HepG2 (cell line): ENCODE data around the gene XPR1. TPM values are rescaled to one million over a fixed set of nuclear protein-coding genes. Genes with fewer than 3 reads are reported as not detected.

Source experiments
- ATAC-seq: fragments of 200-7000 bp; cut with Tn5 transposase; 3 replicates; pipeline ENCODE4 v1.9.1; 2020; ENCODE audit warnings: mild to moderate bottlenecking, moderate library complexity
- BruUV-seq: library from RNA; stranded (reverse); fragments of 400-500 nt; replicated peaks from 2 replicates; lab custom pipeline; 2021; lab: Mats Ljungman, UMichigan
- CTCF ChIA-PET: fragments of 300-600 bp; formaldehyde crosslinking; extraction: SDS; loops from one replicate; lab custom pipeline; 2021; ENCODE audit warnings: low total read pairs, inconsistent platforms, low intra/inter-chr PET ratio; lab: Yijun Ruan, JAX
- POLR2A ChIA-PET: fragments of 350-600 bp; sonication (Branson Sonifier 250); formaldehyde crosslinking; loops from one replicate; lab custom pipeline; 2020; ENCODE audit warnings: antibody characterized with exemption, inconsistent platforms; lab: Yijun Ruan, JAX
- DNase-seq: peaks from one replicate; pipeline ENCODE4 v3.0.0-alpha.2; 2015; ENCODE audit warnings: low spot score
- FAIRE-seq: peaks from 3 replicates; lab custom pipeline; 2011; peaks lifted over from hg19 to GRCh38; lab: Jason Lieb, UNC
- H2AFZ ChIP-seq: one replicate; pipeline ENCODE4 v1.6.1; 2011; ENCODE audit warnings: low read length, inconsistent platforms
- H3K27ac ChIP-seq: fragments of 300-600 bp; 3 replicates; pipeline ENCODE4 v1.8.0; 2011; ENCODE audit warnings: mixed run types, mild to moderate bottlenecking, mixed read lengths, low read length, inconsistent platforms; ENCODE audit not compliant: insufficient read depth; ENCODE audit errors: extremely low read length
- H3K27me3 ChIP-seq, 2 experiments: fragments of 200-600 bp in 1 of 2; 2 replicates in 1 of 2; 3 replicates in 1 of 2; pipeline versions ENCODE4 v1.6.0 to v1.8.0; 2011; ENCODE audit warnings: low read length in 2 of 2, mild to moderate bottlenecking in 2 of 2, moderate library complexity in 2 of 2, inconsistent platforms in 1 of 2; ENCODE audit not compliant: insufficient read depth in 2 of 2, control insufficient read depth in 1 of 2
- H3K36me3 ChIP-seq, 2 experiments: fragments of 200-600 bp in 1 of 2; replicated peaks in 1 of 2; 2 replicates in 1 of 2; 3 replicates in 1 of 2; pipeline versions ENCODE4 v1.5.1 to v1.8.0; 2011; ENCODE audit warnings: low read length in 2 of 2, inconsistent platforms in 1 of 2; ENCODE audit not compliant: insufficient read depth in 2 of 2, control insufficient read depth in 1 of 2
- H3K4me1 ChIP-seq: 2 replicates; pipeline ENCODE4 v1.5.1; 2012; ENCODE audit warnings: low read length, inconsistent platforms; ENCODE audit not compliant: insufficient read depth
- H3K4me2 ChIP-seq: 2 replicates; pipeline ENCODE4 v1.6.0; 2011; ENCODE audit warnings: low read depth, low read length, inconsistent platforms
- H3K4me3 ChIP-seq, 3 experiments: fragments of 200-600 bp in 1 of 3; sonication (generic), shearing (Covaris generic) in 1 of 3; replicated peaks in 1 of 3; 2 replicates each; pipeline ENCODE4 v1.5.1; 2011 to 2016; ENCODE audit warnings: low read length in 3 of 3, inconsistent platforms in 2 of 3, low read depth in 2 of 3, mild to moderate bottlenecking in 2 of 3, control low read depth in 1 of 3, mixed read lengths in 1 of 3; ENCODE audit not compliant: insufficient read depth in 1 of 3
- H3K79me2 ChIP-seq: one replicate; pipeline ENCODE4 v1.6.1; 2011; ENCODE audit warnings: low read length, inconsistent platforms; ENCODE audit not compliant: insufficient read depth
- H3K9ac ChIP-seq: 2 replicates; pipeline ENCODE4 v1.6.0; 2011; ENCODE audit warnings: mild to moderate bottlenecking, low read depth, low read length, inconsistent platforms; ENCODE audit not compliant: insufficient read depth
- H3K9me3 ChIP-seq: 2 replicates; pipeline ENCODE4 v1.5.1; 2012; ENCODE audit warnings: mild to moderate bottlenecking, low read length
- H4K20me1 ChIP-seq: 2 replicates; pipeline ENCODE4 v1.6.0; 2011; ENCODE audit warnings: inconsistent platforms, mild to moderate bottlenecking, low read length, moderate library complexity; ENCODE audit not compliant: insufficient read depth
- FOSL1 ChIP-seq: sonication (generic); formaldehyde crosslinking; IDR thresholded peaks from 2 replicates; pipeline ENCODE4 v1.9.0; 2021; ENCODE audit warnings: missing genetic modification reagents, borderline replicate concordance
- PPARG ChIP-seq: conservative IDR thresholded peaks from 2 replicates; pipeline ENCODE4 v1.6.1; 2016; ENCODE audit warnings: missing biosample characterization, missing genetic modification reagents
- RFX1 ChIP-seq: fragments of 450-650 bp; IDR thresholded peaks from 2 replicates; pipeline ENCODE4 v1.6.1; 2017
- SKIL ChIP-seq: sonication (generic); formaldehyde crosslinking; IDR thresholded peaks from 2 replicates; pipeline ENCODE4 v1.8.0; 2022; ENCODE audit warnings: missing genetic modification reagents, mild to moderate bottlenecking, moderate library complexity, borderline replicate concordance
- ZNF256 ChIP-seq: sonication (generic); formaldehyde crosslinking; conservative IDR thresholded peaks from 2 replicates; pipeline ENCODE4 v1.4.0; 2020; ENCODE audit warnings: missing genetic modification reagents
- ZNF460 ChIP-seq: sonication (generic); formaldehyde crosslinking; IDR thresholded peaks from 2 replicates; pipeline ENCODE4 v1.5.1; 2020; ENCODE audit warnings: missing genetic modification reagents, mild to moderate bottlenecking, borderline replicate concordance
- ZNF484 ChIP-seq: sonication (generic); formaldehyde crosslinking; IDR thresholded peaks from 2 replicates; pipeline ENCODE4 v1.5.1; 2020; ENCODE audit warnings: mild to moderate bottlenecking, low read depth, missing genetic modification reagents, borderline replicate concordance
- ZNF652 ChIP-seq: IDR thresholded peaks from 2 replicates; pipeline ENCODE4 v1.6.1; 2016; ENCODE audit warnings: low read depth, borderline replicate concordance
- ZNF770 ChIP-seq: sonication (generic); formaldehyde crosslinking; IDR thresholded peaks from 2 replicates; pipeline ENCODE4 v1.5.0; 2020; ENCODE audit warnings: mild to moderate bottlenecking, missing genetic modification reagents
- ZSCAN29 ChIP-seq: sonication (generic); formaldehyde crosslinking; conservative IDR thresholded peaks from 2 replicates; pipeline ENCODE4 v1.4.0; 2020; ENCODE audit warnings: mild to moderate bottlenecking, missing genetic modification reagents
- WGBS: methylation state at CpG from one replicate; pipeline ENCODE4 v1.1.6; 2017; ENCODE audit warnings: low lambda C conversion rate; 5-methylcytosine and 5-hydroxymethylcytosine counted together
- in situ Hi-C: cut with HindIII; loops from 2 replicates; pipeline ENCODE4 v1.10.0; 2017; ENCODE audit warnings: low pct_unique_long_range_greater_than_20kb; ENCODE audit not compliant: extremely low pct_ligation_motif_present
- intact Hi-C: fragments of 100-400 bp; cut with micrococcal nuclease; formaldehyde crosslinking; loops from one replicate; pipeline ENCODE4 v1.10.0; 2022; ENCODE audit not compliant: unreplicated experiment
- polyA plus RNA-seq, 8 experiments: library from polyadenylated mRNA; depleted of rRNA in 3 of 8; stranded (reverse) in 7 of 8; unstranded in 1 of 8; fragments of >200 nt; fragmentation: Illumina TruSeq in 4 of 8; extraction: Trizol in 4 of 8; gene quantifications; 2 replicates each; pipeline versions ENCODE4 v1.2.1 to v1.2.3, GENCODE V29; 2011 to 2016; ENCODE audit warnings: low read depth in 4 of 8, missing spikeins in 1 of 8, mixed read lengths in 1 of 8; ENCODE audit not compliant: insufficient read depth in 1 of 8
- total RNA-seq, 5 experiments: library from RNA; depleted of rRNA; stranded (reverse); fragments of >200 nt; fragmentation: Illumina TruSeq; extraction: Trizol; gene quantifications; 2 replicates each; pipeline ENCODE4 v1.2.3, GENCODE V29; 2016; ENCODE audit warnings: low read depth in 1 of 5
- TF ChIP-seq, protein P1 (sequence below): sonication (generic); formaldehyde crosslinking; IDR thresholded peaks from 2 replicates; pipeline ENCODE4 v1.4.0; 2020; ENCODE audit warnings: missing genetic modification reagents
- TF ChIP-seq, protein P2 (sequence below): sonication (generic); formaldehyde crosslinking; IDR thresholded peaks from 2 replicates; pipeline ENCODE4 v1.5.1; 2020; ENCODE audit warnings: mild to moderate bottlenecking, missing genetic modification reagents, moderate library complexity
- TF ChIP-seq, protein P3 (sequence below): sonication (generic); formaldehyde crosslinking; IDR thresholded peaks from 2 replicates; pipeline ENCODE4 v1.4.0; 2020; ENCODE audit warnings: mild to moderate bottlenecking, missing genetic modification reagents

The XPR1 gene
- total and polyA plus RNA-seq, 2 of the 13 experiments (the other 11 are each of a cell fraction or from before 2014, with no cell fraction given) = 22.3 to 23.6 TPM

GRCh38 chr1:180912211-180912800, 280.5 kb downstream of the XPR1 start:
- DNase-seq (no peak), ATAC-seq (peak; percentile 9; the same call in 1 of the 3 replicates), FAIRE-seq (no peak)
- peak overlapping the region; percentile 49 for H3K4me2 ChIP-seq
- no peaks in the 10 kb centered on the region for H3K79me2 ChIP-seq
- no peaks in the 10 kb centered on the region for H3K36me3 ChIP-seq
- no peak overlapping the region for H3K9ac ChIP-seq
- H4K20me1 ChIP-seq = no peaks in the 10 kb centered on the region
- CTCF ChIA-PET = no interaction called here
- H3K4me3 ChIP-seq = peak overlapping the region in 2 of 3 experiments; percentile 24 to 52; a peak in 2 of 6 replicates
- no peaks in the 10 kb centered on the region for H3K9me3 ChIP-seq
- in situ Hi-C loops = no loop called here
- no TSS peak for BruUV-seq
- POLR2A ChIA-PET = no interaction called here
- peaks cover 19% of the 10 kb centered on the region for H3K4me1 ChIP-seq
- WGBS = 61% methylated on average over 51 of the region's 71 CpGs
- intact Hi-C loops = no loop called here
- no peak overlapping the region for H3K27ac ChIP-seq
- H2AFZ ChIP-seq = no peak overlapping the region
- peaks cover 0 to 20% of the 10 kb centered on the region in 2 experiments; a peak in 3 of 5 replicates for H3K27me3 ChIP-seq
- TF ChIP-seq ZNF770 (CRISPR knock-in tag) (no peak), FOSL1 (no peak), SKIL (CRISPR knock-in tag) (no peak), PPARG (CRISPR knock-in tag) (no peak), RFX1 (no peak), ZNF460 (no peak), ZNF652 (CRISPR knock-in tag) (no peak), ZNF256 (CRISPR knock-in tag) (no peak), ZNF484 (no peak), ZSCAN29 (no peak)
- TF ChIP-seq, protein P1, sequence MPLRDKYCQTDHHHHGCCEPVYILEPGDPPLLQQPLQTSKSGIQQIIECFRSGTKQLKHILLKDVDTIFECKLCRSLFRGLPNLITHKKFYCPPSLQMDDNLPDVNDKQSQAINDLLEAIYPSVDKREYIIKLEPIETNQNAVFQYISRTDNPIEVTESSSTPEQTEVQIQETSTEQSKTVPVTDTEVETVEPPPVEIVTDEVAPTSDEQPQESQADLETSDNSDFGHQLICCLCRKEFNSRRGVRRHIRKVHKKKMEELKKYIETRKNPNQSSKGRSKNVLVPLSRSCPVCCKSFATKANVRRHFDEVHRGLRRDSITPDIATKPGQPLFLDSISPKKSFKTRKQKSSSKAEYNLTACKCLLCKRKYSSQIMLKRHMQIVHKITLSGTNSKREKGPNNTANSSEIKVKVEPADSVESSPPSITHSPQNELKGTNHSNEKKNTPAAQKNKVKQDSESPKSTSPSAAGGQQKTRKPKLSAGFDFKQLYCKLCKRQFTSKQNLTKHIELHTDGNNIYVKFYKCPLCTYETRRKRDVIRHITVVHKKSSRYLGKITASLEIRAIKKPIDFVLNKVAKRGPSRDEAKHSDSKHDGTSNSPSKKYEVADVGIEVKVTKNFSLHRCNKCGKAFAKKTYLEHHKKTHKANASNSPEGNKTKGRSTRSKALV (CRISPR knock-in tag) = 0 out of 2 replicates have a peak, but pooled peaks have one; percentile 62
- TF ChIP-seq, protein P2, sequence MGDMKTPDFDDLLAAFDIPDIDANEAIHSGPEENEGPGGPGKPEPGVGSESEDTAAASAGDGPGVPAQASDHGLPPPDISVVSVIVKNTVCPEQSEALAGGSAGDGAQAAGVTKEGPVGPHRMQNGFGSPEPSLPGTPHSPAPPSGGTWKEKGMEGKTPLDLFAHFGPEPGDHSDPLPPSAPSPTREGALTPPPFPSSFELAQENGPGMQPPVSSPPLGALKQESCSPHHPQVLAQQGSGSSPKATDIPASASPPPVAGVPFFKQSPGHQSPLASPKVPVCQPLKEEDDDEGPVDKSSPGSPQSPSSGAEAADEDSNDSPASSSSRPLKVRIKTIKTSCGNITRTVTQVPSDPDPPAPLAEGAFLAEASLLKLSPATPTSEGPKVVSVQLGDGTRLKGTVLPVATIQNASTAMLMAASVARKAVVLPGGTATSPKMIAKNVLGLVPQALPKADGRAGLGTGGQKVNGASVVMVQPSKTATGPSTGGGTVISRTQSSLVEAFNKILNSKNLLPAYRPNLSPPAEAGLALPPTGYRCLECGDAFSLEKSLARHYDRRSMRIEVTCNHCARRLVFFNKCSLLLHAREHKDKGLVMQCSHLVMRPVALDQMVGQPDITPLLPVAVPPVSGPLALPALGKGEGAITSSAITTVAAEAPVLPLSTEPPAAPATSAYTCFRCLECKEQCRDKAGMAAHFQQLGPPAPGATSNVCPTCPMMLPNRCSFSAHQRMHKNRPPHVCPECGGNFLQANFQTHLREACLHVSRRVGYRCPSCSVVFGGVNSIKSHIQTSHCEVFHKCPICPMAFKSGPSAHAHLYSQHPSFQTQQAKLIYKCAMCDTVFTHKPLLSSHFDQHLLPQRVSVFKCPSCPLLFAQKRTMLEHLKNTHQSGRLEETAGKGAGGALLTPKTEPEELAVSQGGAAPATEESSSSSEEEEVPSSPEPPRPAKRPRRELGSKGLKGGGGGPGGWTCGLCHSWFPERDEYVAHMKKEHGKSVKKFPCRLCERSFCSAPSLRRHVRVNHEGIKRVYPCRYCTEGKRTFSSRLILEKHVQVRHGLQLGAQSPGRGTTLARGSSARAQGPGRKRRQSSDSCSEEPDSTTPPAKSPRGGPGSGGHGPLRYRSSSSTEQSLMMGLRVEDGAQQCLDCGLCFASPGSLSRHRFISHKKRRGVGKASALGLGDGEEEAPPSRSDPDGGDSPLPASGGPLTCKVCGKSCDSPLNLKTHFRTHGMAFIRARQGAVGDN (CRISPR knock-in tag) = peak; percentile 45; the same call in 1 of the 2 replicates
- TF ChIP-seq, protein P3, sequence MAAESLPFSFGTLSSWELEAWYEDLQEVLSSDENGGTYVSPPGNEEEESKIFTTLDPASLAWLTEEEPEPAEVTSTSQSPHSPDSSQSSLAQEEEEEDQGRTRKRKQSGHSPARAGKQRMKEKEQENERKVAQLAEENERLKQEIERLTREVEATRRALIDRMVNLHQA = no peak
